ENCODE measurements around the gene RANBP17.

Gene RANBP17

DNA sequence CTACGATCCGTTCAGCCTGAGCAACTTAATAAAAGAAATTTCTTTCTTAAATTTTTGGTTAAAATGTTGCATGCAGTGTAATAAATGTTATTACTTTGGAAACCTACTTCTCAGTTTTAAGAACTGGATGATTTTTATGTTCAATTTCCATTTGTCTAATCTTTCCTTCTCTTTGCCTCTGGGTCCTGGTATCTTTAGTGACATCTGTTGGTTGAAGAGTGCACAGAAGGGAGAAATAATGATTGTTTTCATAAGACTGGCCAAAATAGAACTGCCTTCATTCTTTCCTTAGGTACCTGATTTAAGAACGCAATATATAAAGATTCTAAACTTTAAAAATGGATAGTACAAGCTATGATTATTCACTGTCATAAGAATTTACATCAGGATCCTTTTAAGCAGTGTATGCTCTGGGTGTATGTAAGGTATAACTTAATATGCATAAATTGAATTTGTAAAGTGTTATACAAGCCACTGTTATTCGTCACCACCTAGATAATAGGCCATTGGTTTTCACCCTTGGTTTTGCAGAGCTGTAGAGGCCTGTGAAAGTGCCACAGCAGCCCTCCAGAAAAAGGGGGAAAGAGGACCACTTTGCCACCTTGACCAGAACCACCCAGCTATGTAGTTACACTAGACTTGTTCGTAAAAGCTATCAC is 364.4 kb downstream of the RANBP17 start:
- no peak for DNase-seq (ENCODE audit: extremely low read depth in 1 of 2, low read depth in 1 of 2)

DNA sequence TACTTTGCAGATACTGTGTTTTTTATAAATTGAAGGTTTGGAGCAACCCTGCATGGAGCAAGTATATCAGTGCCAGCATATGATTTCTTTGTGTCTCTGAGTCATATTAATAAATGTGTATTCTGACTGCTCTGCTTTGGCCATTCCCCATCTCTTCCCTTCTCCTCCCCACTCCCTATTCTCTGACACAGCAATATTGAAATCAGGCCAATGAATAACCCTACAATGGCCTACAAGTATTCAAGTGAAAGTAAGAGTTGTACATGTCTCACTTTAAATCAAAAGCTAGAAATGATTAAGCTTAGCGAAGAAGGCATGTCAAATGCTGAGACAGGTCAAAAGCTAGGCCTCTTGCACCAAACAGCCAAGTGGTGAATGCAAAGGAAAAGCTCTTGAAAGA is 365.0 kb downstream of the RANBP17 start:
- no peak for DNase-seq (ENCODE audit: extremely low read depth in 1 of 2, low read depth in 1 of 2)

DNA sequence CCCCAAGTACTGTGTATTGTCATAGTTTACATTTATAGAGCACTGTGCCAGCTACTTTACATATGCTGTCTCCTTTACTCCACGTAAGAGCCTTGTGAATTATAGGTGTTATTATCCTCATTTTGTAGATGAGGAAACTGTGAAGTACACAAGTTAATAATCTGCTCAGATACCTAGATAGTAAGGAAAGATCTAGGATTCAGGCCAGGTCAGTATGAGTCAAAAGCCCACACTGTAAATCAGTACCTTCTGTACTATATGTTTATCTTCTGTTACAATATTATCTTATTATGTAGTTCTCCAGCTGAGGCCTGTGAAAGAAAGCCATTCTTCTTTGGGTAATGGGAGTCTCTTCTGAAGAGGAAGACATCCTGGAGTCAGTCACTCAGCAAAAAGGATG is 374.8 kb downstream of the RANBP17 start:
- DNase-seq (ENCODE audit: extremely low read depth in 1 of 2, low read depth in 1 of 2): no peak

DNA sequence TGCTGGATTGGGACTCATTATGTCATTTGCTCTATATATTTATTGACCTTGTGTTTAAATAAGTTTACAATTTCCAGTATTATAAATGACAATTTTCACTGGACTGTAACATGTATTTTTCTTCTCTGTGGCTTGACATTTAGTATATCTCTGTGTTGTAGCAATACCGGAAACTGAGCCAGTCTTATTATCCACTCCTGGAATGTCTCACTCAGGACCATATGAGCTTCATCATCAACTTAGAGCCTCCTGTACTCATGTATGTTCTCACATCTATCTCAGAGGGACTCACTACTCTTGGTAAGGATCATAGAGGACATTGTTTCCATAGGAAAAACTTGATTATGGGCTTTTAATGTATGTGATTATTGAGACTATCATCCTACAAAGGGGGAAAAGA is 380.7 kb downstream of the RANBP17 start:
- no peak for DNase-seq (ENCODE audit: extremely low read depth in 1 of 2, low read depth in 1 of 2)

DNA sequence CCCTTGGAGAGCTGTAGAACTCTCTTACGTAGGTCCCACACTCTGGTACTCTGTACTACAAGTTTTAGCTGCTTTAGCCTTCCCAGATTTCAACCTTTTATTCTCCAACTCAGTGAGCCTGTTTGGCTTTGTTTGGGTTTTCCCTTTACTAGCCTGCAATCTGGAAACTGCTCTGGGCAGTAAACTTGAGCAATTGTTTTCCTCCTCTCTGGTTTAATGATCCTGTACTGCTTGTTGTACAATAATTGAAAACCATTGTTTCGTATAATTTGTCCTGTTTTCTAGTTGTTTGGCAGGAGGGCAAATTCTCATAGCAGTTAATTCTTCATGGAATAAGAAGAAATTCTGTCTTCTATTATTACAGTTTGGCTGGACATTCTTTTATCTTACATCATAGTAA is 384.4 kb downstream of the RANBP17 start:
- DNase-seq (ENCODE audit: extremely low read depth in 1 of 2, low read depth in 1 of 2): no peak

- no peak for DNase-seq (ENCODE audit: extremely low read depth in 1 of 2, low read depth in 1 of 2)
Observed at GRCh38 chr5:171249460-171249859, 387.6 kb downstream of the RANBP17 start.

GRCh38 chr5:171250738-171251137 is 388.9 kb downstream of the RANBP17 start:
- DNase-seq (ENCODE audit: extremely low read depth in 1 of 2, low read depth in 1 of 2): no peak

- DNase-seq (ENCODE audit: extremely low read depth in 1 of 2, low read depth in 1 of 2): no peak
Observed at GRCh38 chr5:171251519-171251918, 389.7 kb downstream of the RANBP17 start.

DNA sequence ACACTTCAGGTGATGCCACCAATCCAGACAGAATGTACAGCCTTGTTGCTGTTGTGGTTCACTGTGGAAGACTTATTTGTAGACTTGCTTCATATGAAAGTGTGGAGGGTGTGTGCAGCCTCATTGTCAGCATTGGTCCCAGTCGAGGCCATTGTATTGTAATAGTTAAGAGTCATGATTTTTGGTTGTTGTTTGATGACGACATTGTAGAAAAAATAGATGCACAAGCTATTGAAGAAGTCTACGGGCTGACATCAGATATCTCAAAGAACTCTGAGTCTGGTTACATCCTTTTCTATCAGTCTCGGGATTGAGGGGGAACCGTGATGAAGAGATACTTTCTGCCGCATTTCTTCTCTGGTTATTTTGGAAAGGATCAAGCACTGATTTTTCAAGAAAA is 390.9 kb downstream of the RANBP17 start:
- DNase-seq (ENCODE audit: extremely low read depth in 1 of 2, low read depth in 1 of 2): no peak

- no peak for DNase-seq (ENCODE audit: extremely low read depth in 1 of 2, low read depth in 1 of 2)
Observed at GRCh38 chr5:171258737-171259415, 397.1 kb downstream of the RANBP17 start.

- DNase-seq (ENCODE audit: extremely low read depth in 1 of 2, low read depth in 1 of 2): no peak
Observed at GRCh38 chr5:171261361-171261760, 399.5 kb downstream of the RANBP17 start.

DNA sequence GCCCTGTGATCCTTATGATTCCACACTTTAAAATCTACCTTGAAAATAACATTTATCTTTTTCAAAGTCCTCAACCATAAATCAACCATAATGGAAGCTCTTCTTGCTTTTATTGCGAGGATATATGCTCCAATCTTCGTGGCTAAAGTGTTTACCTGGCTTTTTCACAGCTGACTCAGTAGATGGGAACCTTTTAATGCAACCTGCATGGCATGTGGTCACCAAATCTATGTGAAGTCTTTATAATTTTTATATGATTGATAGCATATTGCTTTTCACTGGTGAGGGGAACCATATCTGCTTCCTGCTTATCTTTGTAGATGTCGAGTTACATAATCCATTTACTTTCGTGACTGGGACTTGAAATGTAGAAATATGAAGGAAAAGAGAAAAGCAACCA is 400.1 kb downstream of the RANBP17 start:
- DNase-seq (ENCODE audit: extremely low read depth in 1 of 2, low read depth in 1 of 2): no peak

DNA sequence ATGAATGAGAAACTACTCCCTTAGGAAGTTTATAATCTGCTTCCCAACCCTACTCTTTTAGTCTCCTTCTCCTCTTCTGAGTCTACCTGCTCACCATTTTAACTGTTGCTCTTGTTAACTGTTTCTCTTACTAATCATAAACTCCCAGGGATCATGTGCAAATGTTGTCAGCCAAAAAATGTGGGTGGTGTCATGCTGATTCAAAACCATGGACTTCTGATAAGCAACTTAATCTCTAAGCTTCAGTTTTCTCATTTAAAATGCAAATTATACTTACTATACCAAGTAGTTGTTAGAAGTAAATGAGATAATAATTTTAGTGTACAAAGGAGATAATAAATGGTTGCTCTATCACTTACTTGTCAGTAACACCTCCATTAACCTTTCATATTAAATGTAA is 401.4 kb downstream of the RANBP17 start:
- DNase-seq (ENCODE audit: extremely low read depth in 1 of 2, low read depth in 1 of 2): no peak

- DNase-seq (ENCODE audit: extremely low read depth in 1 of 2, low read depth in 1 of 2): no peak
Observed at GRCh38 chr5:171264843-171265242, 403.0 kb downstream of the RANBP17 start.

GRCh38 chr5:171268700-171269620 is 407.1 kb downstream of the RANBP17 start:
- no peak for DNase-seq (ENCODE audit: extremely low read depth in 1 of 2, low read depth in 1 of 2)

- no peak for DNase-seq (ENCODE audit: extremely low read depth in 1 of 2, low read depth in 1 of 2)
Observed at GRCh38 chr5:171269717-171270116, 407.9 kb downstream of the RANBP17 start.

- DNase-seq (ENCODE audit: extremely low read depth in 1 of 2, low read depth in 1 of 2): no peak
Observed at GRCh38 chr5:171270136-171270535, 408.3 kb downstream of the RANBP17 start.

DNA sequence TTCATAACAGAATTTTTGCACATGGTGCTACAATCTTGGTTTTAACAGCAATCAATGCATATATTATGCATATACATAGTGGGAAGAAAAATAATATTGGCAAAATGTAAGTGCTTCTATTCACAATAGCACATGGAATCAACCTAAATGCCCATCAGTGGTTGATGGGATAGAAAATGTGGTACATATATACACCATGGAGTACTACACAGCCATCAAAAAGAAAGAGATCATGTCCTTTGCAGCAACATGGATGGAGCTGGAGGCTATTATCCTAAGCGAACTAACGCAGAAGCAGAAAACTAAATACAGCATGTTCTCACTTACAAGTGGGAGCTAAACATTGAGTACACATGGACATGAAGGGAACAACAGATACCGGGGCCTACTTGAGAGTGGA is 410.0 kb downstream of the RANBP17 start:
- DNase-seq (ENCODE audit: extremely low read depth in 1 of 2, low read depth in 1 of 2): no peak

GRCh38 chr5:171272996-171273970 is 411.5 kb downstream of the RANBP17 start:
- DNase-seq (ENCODE audit: extremely low read depth in 1 of 2, low read depth in 1 of 2): no peak

DNA sequence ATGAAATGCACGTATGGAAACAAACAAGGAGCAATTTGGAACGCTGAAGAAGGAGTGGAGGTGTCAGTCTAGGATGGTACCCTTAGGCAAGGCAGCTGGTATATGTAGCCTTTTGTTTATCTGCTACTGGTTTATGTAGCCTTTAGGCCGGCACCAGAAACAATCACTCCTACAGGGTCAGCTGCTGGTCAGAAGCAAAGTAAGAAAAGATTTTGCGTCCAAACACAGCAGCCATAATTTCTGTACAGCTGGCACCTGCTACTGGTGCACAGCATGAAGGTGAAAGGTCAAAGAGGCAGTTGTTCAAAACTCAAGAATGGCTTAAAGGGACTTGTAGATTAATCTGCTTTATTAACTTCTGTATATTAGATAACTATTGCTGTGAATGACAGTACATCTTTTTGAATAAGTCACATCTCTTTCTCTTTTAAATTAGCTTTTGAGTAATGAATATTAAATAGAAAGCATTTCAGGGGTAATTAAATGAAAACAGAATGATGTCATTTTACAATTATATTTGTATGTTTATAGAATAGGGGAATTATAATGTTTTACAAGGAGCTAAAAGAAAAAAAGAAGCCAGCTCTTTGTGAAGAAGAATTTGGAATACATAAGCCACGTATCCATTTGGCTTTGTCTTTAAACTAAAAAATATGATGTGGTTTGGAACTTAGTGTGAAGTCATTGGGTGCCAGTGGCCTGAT is 414.2 kb downstream of the RANBP17 start:
- DNase-seq (ENCODE audit: extremely low read depth in 1 of 2, low read depth in 1 of 2): no peak

All from stimulated activated CD8-positive, alpha-beta memory T cell treated with anti-CD3 and anti-CD28 coated beads, Interleukin-7, amount 100 ng/mL, for 48 hours (primary cell).